Naive thymus-derived CD4-positive, alpha-beta T cell (primary cell): ENCODE data around the gene MYH10. TPM values are rescaled to one million over a fixed set of nuclear protein-coding genes. Genes with fewer than 3 reads are reported as not detected.
A peak's percentile ranks its signal among the peaks of the same experiment; 100 is the strongest.

Source experiments
- ATAC-seq: fragments of 150-1000 bp; cut with Tn5 transposase; 2 replicates; pipeline ENCODE4 v1.10.0; 2021; ENCODE audit warnings: mild to moderate bottlenecking, moderate library complexity
- CTCF ChIA-PET: fragments of 350-600 bp; sonication (Branson Sonifier 250); formaldehyde crosslinking; loops from one replicate; lab custom pipeline; 2021; ENCODE audit warnings: antibody characterized with exemption; lab: Charles Lee
- POLR2A ChIA-PET: fragments of 350-600 bp; sonication (Branson Sonifier 250); formaldehyde crosslinking; loops from one replicate; lab custom pipeline; 2021; ENCODE audit warnings: antibody characterized with exemption, inconsistent platforms; lab: Charles Lee
- DNase-seq, 9 donors: peaks; one replicate each; pipeline versions ENCODE4 v3.0.0 to v3.0.0-alpha.2; 2020 to 2022; ENCODE audit warnings: mixed read lengths in 1 of 9
- H3K27ac ChIP-seq: one replicate; pipeline ENCODE4 v1.7.0; 2013; ENCODE audit warnings: mild to moderate bottlenecking, low read depth, low read length, moderate library complexity
- H3K27me3 ChIP-seq, 2 donors: one replicate each; pipeline ENCODE4 v1.7.0; 2013; ENCODE audit warnings: low read length in 2 of 2, mild to moderate bottlenecking in 2 of 2, moderate library complexity in 2 of 2; ENCODE audit not compliant: control insufficient read depth in 2 of 2, insufficient read depth in 2 of 2
- H3K36me3 ChIP-seq, 3 experiments: 1 replicate in 2 of 3; 2 replicates in 1 of 3; pipeline ENCODE4 v1.7.0; 2013; ENCODE audit warnings: low read length in 3 of 3, mild to moderate bottlenecking in 3 of 3, moderate library complexity in 1 of 3; ENCODE audit not compliant: insufficient read depth in 3 of 3, control insufficient read depth in 2 of 3
- H3K4me1 ChIP-seq, 2 donors: one replicate each; pipeline ENCODE4 v1.7.0; 2013; ENCODE audit warnings: low read length in 2 of 2, mild to moderate bottlenecking in 2 of 2, moderate library complexity in 1 of 2; ENCODE audit not compliant: control insufficient read depth in 2 of 2, insufficient read depth in 2 of 2
- H3K4me3 ChIP-seq: 2 replicates; pipeline ENCODE4 v1.7.0; 2013; ENCODE audit warnings: mild to moderate bottlenecking, low read length
- H3K9me3 ChIP-seq, 3 experiments: 1 replicate in 2 of 3; 2 replicates in 1 of 3; pipeline ENCODE4 v1.7.0; 2013; ENCODE audit warnings: low read length in 3 of 3; ENCODE audit not compliant: control insufficient read depth in 2 of 3
- H3K27ac Mint-ChIP-seq, 9 donors: one replicate each; pipeline ENCODE4 v1.8.0; 2020 to 2022; ENCODE audit warnings: mixed read lengths in 9 of 9, mild to moderate bottlenecking in 8 of 9, moderate library complexity in 5 of 9, inconsistent platforms in 2 of 9
- H3K27me3 Mint-ChIP-seq, 5 donors: one replicate each; pipeline ENCODE4 v1.8.0; 2021 to 2022; ENCODE audit warnings: mixed read lengths in 5 of 5, mild to moderate bottlenecking in 1 of 5
- H3K36me3 Mint-ChIP-seq, 5 donors: one replicate each; pipeline ENCODE4 v1.8.0; 2020 to 2022; ENCODE audit warnings: mixed read lengths in 5 of 5, mild to moderate bottlenecking in 3 of 5, inconsistent platforms in 1 of 5
- H3K4me1 Mint-ChIP-seq, 7 donors: one replicate each; pipeline ENCODE4 v1.8.0; 2020 to 2022; ENCODE audit warnings: mixed read lengths in 7 of 7, mild to moderate bottlenecking in 3 of 7, inconsistent platforms in 1 of 7
- H3K4me3 Mint-ChIP-seq, 10 donors: one replicate each; pipeline ENCODE4 v1.8.0; 2020 to 2022; ENCODE audit warnings: mild to moderate bottlenecking in 10 of 10, mixed read lengths in 10 of 10, moderate library complexity in 6 of 10, inconsistent platforms in 2 of 10
- H3K9me3 Mint-ChIP-seq, 11 donors: one replicate each; pipeline ENCODE4 v1.8.0; 2020 to 2022; ENCODE audit warnings: mixed read lengths in 11 of 11, mild to moderate bottlenecking in 4 of 11, inconsistent platforms in 1 of 11, moderate library complexity in 1 of 11
- intact Hi-C, 2 donors: fragments of 100-400 bp; cut with micrococcal nuclease; formaldehyde crosslinking; loops; one replicate each; pipeline ENCODE4 v1.15.1; 2023
- polyA plus RNA-seq, 2 donors: library from polyadenylated mRNA; unstranded; fragments of 300-500 nt; fragmentation: Illumina TruSeq; gene quantifications; one replicate each; pipeline ENCODE4 v1.2.3, GENCODE V29; 2021
- total RNA-seq, 6 experiments: library from RNA in 5 of 6; stranded (reverse) in 5 of 6; gene quantifications; 1 replicate in 5 of 6; 2 replicates in 1 of 6; pipeline ENCODE4 v1.2.3 and lab custom pipeline; 2021 to 2026

MYH10 gene
- total and polyA plus RNA-seq, 7 experiments from 2014 or later: 0.85 to 10.0 (median 2.0) TPM

DNA sequence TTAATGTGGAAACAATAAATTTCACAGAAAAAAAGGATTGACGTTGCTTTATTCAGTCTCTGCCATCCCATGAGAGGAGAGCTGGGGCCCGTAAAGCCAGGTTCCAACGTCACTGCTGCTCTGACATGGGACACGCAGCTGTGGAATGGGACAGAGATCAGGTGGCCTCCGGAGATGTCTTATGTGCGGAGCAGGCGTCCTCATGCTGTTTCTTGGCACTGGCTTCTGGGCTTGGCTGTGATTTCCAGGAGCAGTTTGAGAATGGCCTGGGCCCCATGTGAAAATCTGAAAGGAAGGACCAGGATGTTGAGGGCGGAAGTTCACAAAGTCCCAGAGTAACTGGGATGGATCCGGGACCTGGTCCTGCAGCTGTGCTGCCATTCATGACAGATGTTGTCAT, 162.4 kb downstream of the MYH10 start:
- DNase-seq: no peak
- Mint-ChIP-seq H3K4me1 (peaks cover 0 to 25% (median 10%) of the 10 kb centered on the region in 7 donors), H3K9me3 (no peaks in the 10 kb centered on the region), H3K4me3 (no peak overlapping the region), H3K27ac (peak overlapping the region in 2 of 9 donors; percentile 10 to 43), H3K27me3 (no peaks in the 10 kb centered on the region), H3K36me3 (peaks cover 7 to 51% (median 13%) of the 10 kb centered on the region in 5 donors)
- CTCF ChIA-PET: no interaction called here
- POLR2A ChIA-PET: no interaction called here
- Histone ChIP-seq H3K27ac (no peak overlapping the region), H3K4me3 (no peak overlapping the region), H3K36me3 (peaks cover 7 to 90% (median 20%) of the 10 kb centered on the region in 3 experiments), H3K4me1 (no peaks in the 10 kb centered on the region), H3K9me3 (no peaks in the 10 kb centered on the region), H3K27me3 (no peaks in the 10 kb centered on the region)
- ATAC-seq: no peak
- intact Hi-C loops: no loop called here

DNA sequence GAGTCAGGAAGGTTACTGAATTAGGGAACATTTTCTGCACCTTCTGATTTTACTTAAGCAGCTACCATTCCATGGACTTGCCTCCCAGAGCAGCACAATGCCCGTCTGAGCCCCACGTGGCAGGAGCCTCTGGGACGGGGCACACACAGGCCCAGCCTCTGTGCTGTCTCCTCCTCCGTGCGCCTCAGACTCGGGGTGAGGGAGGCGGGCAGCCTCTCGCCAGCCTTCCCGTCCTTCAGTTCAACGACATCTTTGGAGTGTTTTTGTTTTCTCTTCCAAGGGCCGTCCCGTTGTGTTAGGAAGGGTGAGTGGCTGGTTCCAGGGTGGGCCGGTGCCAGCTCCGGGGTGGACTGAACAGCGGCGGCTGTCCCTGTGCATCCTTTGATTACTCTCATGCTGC, 163.0 kb downstream of the MYH10 start:
- ChIA-PET CTCF (no interaction called here), POLR2A (no interaction called here)
- no peaks in the 10 kb centered on the region for H3K27me3 Mint-ChIP-seq
- Histone ChIP-seq H3K27me3 (no peaks in the 10 kb centered on the region), H3K27ac (no peak overlapping the region), H3K4me1 (no peaks in the 10 kb centered on the region), H3K4me3 (no peak overlapping the region), H3K36me3 (peaks cover 7 to 92% (median 25%) of the 10 kb centered on the region in 3 experiments), H3K9me3 (no peaks in the 10 kb centered on the region)
- H3K36me3 Mint-ChIP-seq: peaks cover 7 to 46% (median 10%) of the 10 kb centered on the region in 5 donors
- H3K4me3 Mint-ChIP-seq: no peak overlapping the region
- intact Hi-C loops: no loop called here
- H3K4me1 Mint-ChIP-seq: peaks cover 0 to 25% (median 13%) of the 10 kb centered on the region in 7 donors
- DNase-seq: no peak
- ATAC-seq: no peak
- peak overlapping the region in 1 of 9 donors; percentile 43 for H3K27ac Mint-ChIP-seq
- H3K9me3 Mint-ChIP-seq: no peaks in the 10 kb centered on the region

GRCh38 chr17:8466873-8467272, 163.7 kb downstream of the MYH10 start:
- Mint-ChIP-seq H3K4me3 (no peak overlapping the region), H3K9me3 (no peaks in the 10 kb centered on the region), H3K27me3 (no peaks in the 10 kb centered on the region), H3K36me3 (peaks cover 7 to 52% (median 10%) of the 10 kb centered on the region in 5 donors), H3K27ac (peak overlapping the region in 1 of 9 donors; percentile 71), H3K4me1 (peaks cover 0 to 26% (median 13%) of the 10 kb centered on the region in 7 donors)
- DNase-seq: no peak
- Histone ChIP-seq H3K4me1 (no peaks in the 10 kb centered on the region), H3K36me3 (peaks cover 7 to 94% (median 32%) of the 10 kb centered on the region in 3 experiments), H3K9me3 (no peaks in the 10 kb centered on the region), H3K27ac (no peak overlapping the region), H3K4me3 (no peak overlapping the region), H3K27me3 (no peaks in the 10 kb centered on the region)
- intact Hi-C loops: no loop called here
- CTCF ChIA-PET: no interaction called here
- POLR2A ChIA-PET: no interaction called here
- no peak for ATAC-seq

- H3K9me3 Mint-ChIP-seq: no peaks in the 10 kb centered on the region
- Histone ChIP-seq H3K36me3 (peaks cover 7 to 94% (median 36%) of the 10 kb centered on the region in 3 experiments), H3K9me3 (no peaks in the 10 kb centered on the region), H3K27me3 (no peaks in the 10 kb centered on the region), H3K27ac (no peak overlapping the region), H3K4me1 (no peaks in the 10 kb centered on the region), H3K4me3 (no peak overlapping the region)
- intact Hi-C loops: no loop called here
- DNase-seq: no peak
- peaks cover 2 to 30% (median 16%) of the 10 kb centered on the region in 7 donors for H3K4me1 Mint-ChIP-seq
- POLR2A ChIA-PET: no interaction called here
- H3K27ac Mint-ChIP-seq: no peak overlapping the region
- CTCF ChIA-PET: no interaction called here
- no peak overlapping the region for H3K4me3 Mint-ChIP-seq
- ATAC-seq: no peak
- peaks cover 7 to 52% (median 14%) of the 10 kb centered on the region in 5 donors for H3K36me3 Mint-ChIP-seq
- H3K27me3 Mint-ChIP-seq: no peaks in the 10 kb centered on the region
These were observed 164.1 kb downstream of the MYH10 start for GRCh38 chr17:8466456-8466855.

DNA sequence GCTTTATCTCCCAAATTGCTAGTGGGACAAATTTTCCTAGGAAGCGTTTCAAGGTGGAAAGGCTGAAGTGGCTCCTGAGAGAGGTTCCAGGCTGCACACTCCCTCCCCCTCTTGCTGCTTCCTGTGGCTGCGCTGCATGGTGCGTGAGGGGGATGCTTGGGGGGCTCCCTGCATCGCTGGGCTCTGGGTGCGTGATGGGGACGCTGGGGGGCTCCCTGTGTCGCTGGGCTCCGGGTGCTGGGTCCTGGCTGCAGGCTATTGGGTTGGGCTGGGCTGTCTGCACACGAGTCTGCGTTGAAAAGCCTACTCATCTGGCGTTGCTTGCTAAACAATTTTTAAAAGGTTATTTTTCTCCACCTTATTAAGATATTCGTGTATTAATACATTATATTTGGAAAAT, 164.8 kb downstream of the MYH10 start:
- Histone ChIP-seq H3K27ac (no peak overlapping the region), H3K27me3 (no peaks in the 10 kb centered on the region), H3K4me1 (no peaks in the 10 kb centered on the region), H3K9me3 (no peaks in the 10 kb centered on the region), H3K4me3 (no peak overlapping the region), H3K36me3 (peaks cover 7 to 94% (median 38%) of the 10 kb centered on the region in 3 experiments)
- H3K4me3 Mint-ChIP-seq: no peak overlapping the region
- ATAC-seq (no peak), DNase-seq (no peak)
- H3K27me3 Mint-ChIP-seq: no peaks in the 10 kb centered on the region
- H3K36me3 Mint-ChIP-seq: peaks cover 4 to 49% (median 13%) of the 10 kb centered on the region in 5 donors
- ChIA-PET POLR2A (no interaction called here), CTCF (no interaction called here)
- intact Hi-C loops: no loop called here
- no peaks in the 10 kb centered on the region for H3K9me3 Mint-ChIP-seq
- peaks cover 2 to 31% (median 16%) of the 10 kb centered on the region in 7 donors for H3K4me1 Mint-ChIP-seq
- peak overlapping the region in 1 of 9 donors; percentile 68 for H3K27ac Mint-ChIP-seq

DNA sequence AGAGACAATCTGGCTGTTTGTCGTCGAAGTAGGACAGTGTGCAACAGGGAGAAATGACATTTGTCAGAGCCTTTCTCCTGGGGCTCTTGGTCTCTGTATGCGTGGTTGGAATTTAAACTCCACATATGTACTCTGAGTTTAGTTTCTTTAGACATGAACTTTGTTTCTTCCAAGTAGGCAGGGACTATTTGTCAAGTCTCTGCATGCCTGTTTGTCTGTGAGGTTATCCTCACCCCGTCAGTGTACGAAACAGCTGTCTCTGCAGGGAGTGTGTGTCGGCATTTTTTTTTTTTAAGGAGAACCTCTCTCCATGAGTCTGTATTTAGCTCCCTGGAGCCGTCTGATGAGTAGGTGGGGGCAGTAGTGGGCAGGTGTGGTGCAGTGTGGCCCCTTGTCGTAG, 165.2 kb downstream of the MYH10 start:
- Mint-ChIP-seq H3K27me3 (no peaks in the 10 kb centered on the region), H3K4me3 (no peak overlapping the region), H3K27ac (peak overlapping the region in 2 of 9 donors; percentile 18 to 68), H3K4me1 (peaks cover 2 to 31% (median 16%) of the 10 kb centered on the region in 7 donors), H3K36me3 (peaks cover 4 to 47% (median 13%) of the 10 kb centered on the region in 5 donors), H3K9me3 (no peaks in the 10 kb centered on the region)
- Histone ChIP-seq H3K27ac (no peak overlapping the region), H3K27me3 (no peaks in the 10 kb centered on the region), H3K9me3 (no peaks in the 10 kb centered on the region), H3K36me3 (peaks cover 9 to 94% (median 42%) of the 10 kb centered on the region in 3 experiments), H3K4me3 (no peak overlapping the region), H3K4me1 (no peaks in the 10 kb centered on the region)
- intact Hi-C loops: no loop called here
- ATAC-seq: no peak
- ChIA-PET POLR2A (no interaction called here), CTCF (no interaction called here)
- no peak for DNase-seq

GRCh38 chr17:8464941-8465340, 165.6 kb downstream of the MYH10 start:
- Mint-ChIP-seq H3K27me3 (no peaks in the 10 kb centered on the region), H3K4me3 (no peak overlapping the region), H3K27ac (peak overlapping the region in 3 of 9 donors; percentile 18 to 32 (median 21)), H3K36me3 (peaks cover 0 to 47% (median 13%) of the 10 kb centered on the region in 5 donors), H3K4me1 (peaks cover 2 to 31% (median 16%) of the 10 kb centered on the region in 7 donors), H3K9me3 (no peaks in the 10 kb centered on the region)
- POLR2A ChIA-PET: no interaction called here
- no peak for DNase-seq
- no peaks in the 10 kb centered on the region for H3K4me1 ChIP-seq
- CTCF ChIA-PET: interaction anchor here (0.5 kb wide), 1 partner anchor 137 kb away, joined by 3 read pairs; no protein-coding TSS in a partner anchor
- no peak overlapping the region for H3K4me3 ChIP-seq
- intact Hi-C loops: no loop called here
- no peaks in the 10 kb centered on the region for H3K9me3 ChIP-seq
- no peak for ATAC-seq
- no peaks in the 10 kb centered on the region for H3K27me3 ChIP-seq
- peaks cover 14 to 94% (median 46%) of the 10 kb centered on the region in 3 experiments for H3K36me3 ChIP-seq
- H3K27ac ChIP-seq: no peak overlapping the region
